Measurements from ENCODE around the gene CHRNA4. TPM values are rescaled to one million over a fixed set of nuclear protein-coding genes. Genes with fewer than 3 reads are reported as not detected.

Gene CHRNA4
- total and polyA plus RNA-seq, 2 of the 13 experiments (the other 11 are each of a cell fraction or from before 2014, with no cell fraction given) = not detected

- no peak for TF ChIP-seq NAIF1 (CRISPR knock-in tag; IDR thresholded peaks at IDR 0.05; ENCODE audit: borderline replicate concordance)
- TF ChIP-seq ZXDC (CRISPR knock-in tag; IDR thresholded peaks at IDR 0.05) = no peak
- no peak for TF ChIP-seq SNAPC5 (CRISPR knock-in tag; IDR thresholded peaks at IDR 0.05; ENCODE audit: borderline replicate concordance)
- no peak for TF ChIP-seq SUZ12 (IDR thresholded peaks at IDR 0.05; ENCODE audit: low read depth, low read length)
- TF ChIP-seq THAP11 (CRISPR knock-in tag; IDR thresholded peaks at IDR 0.05) = 0 out of 2 replicates have a peak, but pooled peaks have one; percentile 17
- no peak for TF ChIP-seq ZNF597 (CRISPR knock-in tag; IDR thresholded peaks at IDR 0.05)
- no peak for TF ChIP-seq HOXA7 (CRISPR knock-in tag; IDR thresholded peaks at IDR 0.05)
- TF ChIP-seq NR2F2 (IDR thresholded peaks at IDR 0.05; ENCODE audit: borderline replicate concordance, low read depth) = no peak
- TF ChIP-seq, protein P1, sequence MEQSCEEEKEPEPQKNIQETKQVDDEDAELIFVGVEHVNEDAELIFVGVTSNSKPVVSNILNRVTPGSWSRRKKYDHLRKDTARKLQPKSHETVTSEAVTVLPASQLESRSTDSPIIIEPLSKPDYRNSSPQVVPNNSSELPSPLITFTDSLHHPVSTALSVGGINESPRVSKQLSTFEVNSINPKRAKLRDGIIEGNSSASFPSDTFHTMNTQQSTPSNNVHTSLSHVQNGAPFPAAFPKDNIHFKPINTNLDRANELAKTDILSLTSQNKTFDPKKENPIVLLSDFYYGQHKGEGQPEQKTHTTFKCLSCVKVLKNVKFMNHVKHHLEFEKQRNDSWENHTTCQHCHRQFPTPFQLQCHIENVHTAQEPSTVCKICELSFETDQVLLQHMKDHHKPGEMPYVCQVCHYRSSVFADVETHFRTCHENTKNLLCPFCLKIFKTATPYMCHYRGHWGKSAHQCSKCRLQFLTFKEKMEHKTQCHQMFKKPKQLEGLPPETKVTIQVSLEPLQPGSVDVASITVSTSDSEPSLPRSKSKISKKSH (CRISPR knock-in tag; IDR thresholded peaks at IDR 0.05; ENCODE audit: borderline replicate concordance) = peak; percentile 62
- no peak for TF ChIP-seq PAWR (CRISPR knock-in tag; IDR thresholded peaks at IDR 0.05; ENCODE audit: borderline replicate concordance)
- no peak for TF ChIP-seq NFYC (CRISPR knock-in tag; IDR thresholded peaks at IDR 0.05)
- TF ChIP-seq PHF5A (CRISPR knock-in tag; IDR thresholded peaks at IDR 0.05; ENCODE audit: low read depth, unreplicated experiment) = no peak
- TF ChIP-seq MXI1 (IDR thresholded peaks at IDR 0.05; ENCODE audit: borderline replicate concordance, low read depth, low read length) = 0 out of 3 replicates have a peak, but pooled peaks have one; percentile 9
- TF ChIP-seq U2AF2 (IDR thresholded peaks at IDR 0.05; ENCODE audit: low read depth, low read length) = no peak
- peak; percentile 42; the same call in 1 of the 2 replicates for TF ChIP-seq GABPB1 (CRISPR knock-in tag; IDR thresholded peaks at IDR 0.05)
- no peak for TF ChIP-seq ZNF460 (CRISPR knock-in tag; IDR thresholded peaks at IDR 0.05; ENCODE audit: borderline replicate concordance)
- TF ChIP-seq ZNF550 (CRISPR knock-in tag; IDR thresholded peaks at IDR 0.05; ENCODE audit: borderline replicate concordance) = no peak
- TF ChIP-seq, protein P2, sequence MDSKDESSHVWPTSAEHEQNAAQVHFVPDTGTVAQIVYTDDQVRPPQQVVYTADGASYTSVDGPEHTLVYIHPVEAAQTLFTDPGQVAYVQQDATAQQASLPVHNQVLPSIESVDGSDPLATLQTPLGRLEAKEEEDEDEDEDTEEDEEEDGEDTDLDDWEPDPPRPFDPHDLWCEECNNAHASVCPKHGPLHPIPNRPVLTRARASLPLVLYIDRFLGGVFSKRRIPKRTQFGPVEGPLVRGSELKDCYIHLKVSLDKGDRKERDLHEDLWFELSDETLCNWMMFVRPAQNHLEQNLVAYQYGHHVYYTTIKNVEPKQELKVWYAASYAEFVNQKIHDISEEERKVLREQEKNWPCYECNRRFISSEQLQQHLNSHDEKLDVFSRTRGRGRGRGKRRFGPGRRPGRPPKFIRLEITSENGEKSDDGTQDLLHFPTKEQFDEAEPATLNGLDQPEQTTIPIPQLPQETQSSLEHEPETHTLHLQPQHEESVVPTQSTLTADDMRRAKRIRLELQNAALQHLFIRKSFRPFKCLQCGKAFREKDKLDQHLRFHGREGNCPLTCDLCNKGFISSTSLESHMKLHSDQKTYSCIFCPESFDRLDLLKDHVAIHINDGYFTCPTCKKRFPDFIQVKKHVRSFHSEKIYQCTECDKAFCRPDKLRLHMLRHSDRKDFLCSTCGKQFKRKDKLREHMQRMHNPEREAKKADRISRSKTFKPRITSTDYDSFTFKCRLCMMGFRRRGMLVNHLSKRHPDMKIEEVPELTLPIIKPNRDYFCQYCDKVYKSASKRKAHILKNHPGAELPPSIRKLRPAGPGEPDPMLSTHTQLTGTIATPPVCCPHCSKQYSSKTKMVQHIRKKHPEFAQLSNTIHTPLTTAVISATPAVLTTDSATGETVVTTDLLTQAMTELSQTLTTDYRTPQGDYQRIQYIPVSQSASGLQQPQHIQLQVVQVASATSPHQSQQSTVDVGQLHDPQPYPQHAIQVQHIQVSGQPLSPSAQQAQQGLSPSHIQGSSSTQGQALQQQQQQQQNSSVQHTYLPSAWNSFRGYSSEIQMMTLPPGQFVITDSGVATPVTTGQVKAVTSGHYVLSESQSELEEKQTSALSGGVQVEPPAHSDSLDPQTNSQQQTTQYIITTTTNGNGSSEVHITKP (CRISPR knock-in tag; IDR thresholded peaks at IDR 0.05; ENCODE audit: low read depth) = no peak
- TF ChIP-seq ZMYM3 (CRISPR knock-in tag; IDR thresholded peaks at IDR 0.05) = no peak
Observed at GRCh38 chr20:63309261-63310071, 51.7 kb downstream of the CHRNA4 start (continued).
